ENCODE results near the gene UBTD1.

DNA sequence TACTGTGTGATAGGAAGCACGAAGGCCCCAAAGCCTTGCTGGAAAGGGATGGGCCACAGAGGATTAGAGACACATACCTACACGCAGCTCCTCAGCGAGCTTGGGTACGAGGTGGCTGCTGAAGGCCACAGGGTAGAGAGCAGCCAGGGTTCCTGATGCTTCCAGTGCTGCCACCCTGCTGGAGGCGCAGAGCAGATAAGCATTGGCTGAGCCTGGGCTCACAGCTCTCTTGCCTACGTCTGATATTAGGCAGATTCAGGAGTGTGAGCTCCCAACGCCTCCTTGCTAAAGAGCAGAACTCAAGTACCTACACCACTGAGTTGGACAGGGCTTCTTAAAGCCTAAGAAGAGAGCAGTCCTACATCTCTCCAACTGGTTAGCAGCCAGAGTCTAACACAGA is 32.7 kb upstream of the UBTD1 start:
- TF ChIP-seq, protein P1, sequence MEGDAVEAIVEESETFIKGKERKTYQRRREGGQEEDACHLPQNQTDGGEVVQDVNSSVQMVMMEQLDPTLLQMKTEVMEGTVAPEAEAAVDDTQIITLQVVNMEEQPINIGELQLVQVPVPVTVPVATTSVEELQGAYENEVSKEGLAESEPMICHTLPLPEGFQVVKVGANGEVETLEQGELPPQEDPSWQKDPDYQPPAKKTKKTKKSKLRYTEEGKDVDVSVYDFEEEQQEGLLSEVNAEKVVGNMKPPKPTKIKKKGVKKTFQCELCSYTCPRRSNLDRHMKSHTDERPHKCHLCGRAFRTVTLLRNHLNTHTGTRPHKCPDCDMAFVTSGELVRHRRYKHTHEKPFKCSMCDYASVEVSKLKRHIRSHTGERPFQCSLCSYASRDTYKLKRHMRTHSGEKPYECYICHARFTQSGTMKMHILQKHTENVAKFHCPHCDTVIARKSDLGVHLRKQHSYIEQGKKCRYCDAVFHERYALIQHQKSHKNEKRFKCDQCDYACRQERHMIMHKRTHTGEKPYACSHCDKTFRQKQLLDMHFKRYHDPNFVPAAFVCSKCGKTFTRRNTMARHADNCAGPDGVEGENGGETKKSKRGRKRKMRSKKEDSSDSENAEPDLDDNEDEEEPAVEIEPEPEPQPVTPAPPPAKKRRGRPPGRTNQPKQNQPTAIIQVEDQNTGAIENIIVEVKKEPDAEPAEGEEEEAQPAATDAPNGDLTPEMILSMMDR (IDR thresholded peaks at IDR 0.05; ENCODE audit: low read depth, low read length) = no peak
- no peak for TF ChIP-seq POLR2A (IDR thresholded peaks at IDR 0.05; ENCODE audit: extremely low read depth, insufficient read length)
